GM21576 (cell line): ENCODE measurements around the gene TENM4.

Source experiments
- ATAC-seq: cut with Tn5 transposase; IDR thresholded peaks from one replicate; pipeline ENCODE4 v1.9.1; 2021; ENCODE audit warnings: mild to moderate bottlenecking, moderate library complexity; ENCODE audit not compliant: unreplicated experiment

Gene TENM4

DNA sequence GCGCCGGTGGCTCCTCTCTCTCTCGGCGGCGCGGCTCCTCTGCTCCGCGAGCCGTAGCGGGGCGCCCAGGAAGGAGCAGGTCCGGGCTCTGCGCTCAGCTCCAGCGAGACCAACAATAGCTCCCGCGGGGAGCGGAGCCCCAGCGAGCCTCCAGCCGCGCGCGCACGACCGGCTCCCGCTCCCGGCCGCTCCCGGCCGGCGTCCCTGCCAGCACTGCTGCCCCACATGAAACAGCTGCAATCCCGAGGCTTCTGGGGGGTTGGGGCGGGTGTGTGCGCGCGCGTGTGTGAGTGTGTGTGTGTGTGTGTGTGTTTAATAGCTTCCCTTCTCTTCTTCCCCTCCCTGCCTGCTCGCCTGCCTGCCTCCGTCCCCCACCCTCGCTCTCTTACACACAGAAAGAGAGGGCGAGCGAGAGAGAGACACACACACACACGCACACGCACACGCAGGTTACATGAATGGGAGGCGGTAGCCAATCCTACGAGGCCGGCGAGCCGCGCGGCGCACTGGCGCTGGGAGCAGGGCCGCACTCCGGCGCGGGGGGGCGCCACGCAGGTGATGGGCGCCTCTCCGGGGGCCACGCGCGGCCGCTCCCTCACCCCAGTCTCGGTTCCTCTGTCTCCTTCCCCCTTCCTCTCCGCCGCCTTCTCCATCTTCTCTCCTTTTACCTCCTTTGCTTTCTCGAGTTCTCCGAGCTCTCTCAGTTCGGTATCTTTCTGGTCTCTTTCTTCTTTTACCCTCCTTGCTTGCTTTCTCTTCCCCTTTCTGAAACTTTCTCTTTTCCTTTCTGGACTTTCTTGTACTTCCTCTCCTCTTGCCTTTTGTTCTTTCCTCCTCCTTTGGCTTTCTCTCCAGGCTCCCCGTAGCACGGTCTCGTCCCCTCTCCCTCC is at the start of gene TENM4:
Gene TENM4, minus strand, starts transcription at position 460 of the 890 bp plus-strand sequence. CDS start 371,086 bp downstream, outside the sequence.
- ATAC-seq: peak; percentile 59

DNA sequence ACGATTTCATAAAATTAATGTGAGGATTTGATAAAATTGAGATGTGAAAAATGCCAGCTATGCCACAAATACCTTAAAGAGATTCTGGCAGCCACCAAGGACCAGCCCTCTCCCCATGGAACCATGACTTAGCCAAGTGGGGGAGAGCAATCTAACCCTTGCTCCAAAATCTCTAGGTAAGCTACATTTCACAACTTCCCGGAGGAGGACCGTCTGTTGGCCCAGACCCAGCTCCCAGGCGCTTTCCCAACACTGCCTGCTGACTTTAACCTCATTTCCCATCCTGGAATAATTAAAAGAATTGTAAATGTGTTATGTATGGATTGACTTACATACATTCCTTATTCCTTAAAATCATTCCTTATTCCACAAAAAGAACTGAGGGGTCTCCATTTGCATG is 47.5 kb upstream of the TENM4 start:
- ATAC-seq: no peak

DNA sequence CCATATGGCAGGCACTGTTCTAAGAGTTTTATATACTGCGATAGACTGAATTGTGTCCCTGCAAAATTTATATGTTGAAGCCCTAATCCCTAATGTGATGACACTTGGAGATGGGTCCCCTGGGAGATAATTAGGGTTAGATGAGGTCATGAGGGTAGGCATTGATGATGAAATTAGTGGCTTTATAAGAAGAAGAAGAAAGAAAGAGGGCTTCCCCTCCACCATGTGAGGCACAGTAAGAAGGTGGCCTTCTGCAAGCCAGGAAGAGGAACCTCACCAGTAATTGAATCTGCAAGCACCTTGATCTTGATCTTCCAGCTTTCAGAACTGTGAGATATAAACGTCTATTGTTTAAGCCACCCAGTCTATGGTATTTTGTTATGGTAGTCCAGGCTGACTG is 46.6 kb upstream of the TENM4 start:
- no peak for ATAC-seq

DNA sequence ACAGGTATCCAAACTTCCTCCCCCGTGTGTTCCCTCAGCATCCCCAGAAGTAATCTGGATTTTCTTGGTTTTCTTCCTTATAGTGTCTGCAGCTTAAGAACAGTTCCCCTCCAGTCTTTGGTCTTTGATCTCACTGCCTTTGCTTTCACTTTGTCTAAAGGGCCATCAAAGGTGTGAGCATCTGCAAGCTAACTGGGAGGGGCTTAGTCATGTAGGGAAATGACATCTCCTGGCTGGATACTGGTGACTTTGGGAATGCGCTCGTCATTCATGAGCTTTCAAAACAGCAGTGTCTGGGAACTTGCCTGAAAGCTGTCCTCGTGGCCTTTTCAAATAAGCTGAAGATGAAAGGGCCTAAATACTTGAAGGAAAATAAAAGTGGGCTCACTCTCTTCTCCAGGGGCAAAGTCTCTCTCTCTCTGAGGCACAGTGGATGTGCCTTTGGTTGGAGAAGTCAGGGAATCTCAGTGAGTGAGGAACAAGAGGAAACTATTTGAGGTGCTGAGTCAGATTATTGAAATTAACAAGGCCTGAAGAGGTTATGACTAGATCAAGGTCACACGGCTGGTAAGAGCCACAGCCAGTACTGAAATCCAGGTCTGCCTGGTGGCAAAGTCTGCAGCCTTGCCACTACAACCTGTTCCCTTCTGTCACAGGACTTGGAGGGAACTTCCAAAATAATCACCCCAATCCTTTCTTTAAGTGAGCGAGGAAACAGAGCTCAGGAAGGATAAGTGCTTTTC is 45.6 kb upstream of the TENM4 start:
- ATAC-seq: no peak

DNA sequence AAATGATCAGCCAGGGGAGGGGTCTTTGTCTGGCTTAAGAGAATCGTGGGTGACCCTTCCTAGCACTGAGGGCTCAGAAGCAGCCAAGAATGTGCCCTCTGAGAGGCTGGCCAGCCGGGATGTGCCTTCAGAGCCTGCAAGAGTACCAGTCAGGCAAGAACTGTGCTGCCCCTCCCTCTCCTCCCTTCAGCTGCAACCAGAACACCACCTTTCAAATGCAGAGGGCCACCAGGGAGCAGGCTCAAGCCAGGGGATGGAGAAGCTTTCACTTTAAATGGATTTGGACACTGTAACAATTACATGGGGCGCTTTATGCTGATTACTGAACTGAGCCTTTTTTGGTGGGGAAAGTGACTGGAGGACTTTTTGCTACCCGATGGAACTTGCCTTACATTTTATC is 44.9 kb upstream of the TENM4 start:
- no peak for ATAC-seq

DNA sequence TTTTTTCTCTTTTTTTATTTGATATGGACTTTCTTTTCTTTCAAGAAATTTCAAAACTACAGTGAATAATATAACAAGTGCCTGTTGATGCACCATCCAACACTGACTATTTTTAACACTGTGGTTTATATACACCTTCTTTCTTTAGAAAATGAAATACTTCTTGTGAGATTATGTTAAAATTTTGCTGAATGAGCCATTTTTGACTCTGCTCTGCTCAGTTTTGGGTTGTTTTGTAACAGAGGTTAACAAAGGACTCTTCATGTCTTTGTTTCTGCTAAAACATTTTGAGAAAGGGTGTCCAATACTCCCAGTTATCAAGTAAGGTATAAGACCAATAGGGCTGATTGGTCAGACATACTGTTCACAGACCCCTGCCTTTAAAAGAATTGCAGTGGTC is 44.0 kb upstream of the TENM4 start:
- ATAC-seq: no peak

DNA sequence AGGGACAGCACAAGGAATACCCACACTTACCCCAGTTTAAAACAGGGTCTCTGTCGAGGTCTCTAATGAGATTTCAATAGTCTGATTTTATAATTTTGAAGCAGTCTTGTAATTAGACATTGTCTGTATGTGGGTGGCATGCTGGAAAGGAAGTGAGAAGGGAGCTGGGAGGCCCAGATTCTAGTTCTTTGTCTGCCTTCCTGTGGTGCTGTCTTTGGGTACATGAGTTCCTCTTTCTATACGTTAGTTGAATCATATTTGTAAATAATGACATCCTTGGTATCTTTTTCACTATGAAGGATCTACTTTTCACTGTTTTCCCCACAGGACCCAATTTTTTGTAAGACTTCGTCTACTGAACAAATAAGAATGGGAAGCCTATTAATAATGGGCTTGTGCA is 42.0 kb upstream of the TENM4 start:
- ATAC-seq: peak; percentile 93

DNA sequence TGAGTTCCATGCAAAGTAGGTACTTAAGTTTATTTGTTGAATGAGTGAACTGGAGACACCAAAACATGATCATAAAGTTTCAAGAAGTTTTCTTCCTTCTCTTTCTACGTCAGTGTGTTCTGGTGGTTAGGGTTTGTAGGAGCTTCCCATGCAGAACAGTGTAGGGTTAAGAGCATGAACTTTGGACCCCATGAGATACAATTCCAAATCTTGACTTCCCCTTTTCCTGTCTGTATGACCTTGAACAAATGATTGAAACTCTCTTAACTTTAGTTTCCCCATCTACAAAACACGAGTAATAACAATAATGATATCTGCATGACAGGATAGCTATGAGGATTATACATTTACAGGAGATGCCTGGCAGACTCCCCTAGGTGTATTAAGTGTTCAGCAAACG is 41.0 kb upstream of the TENM4 start:
- ATAC-seq: peak; percentile 37

DNA sequence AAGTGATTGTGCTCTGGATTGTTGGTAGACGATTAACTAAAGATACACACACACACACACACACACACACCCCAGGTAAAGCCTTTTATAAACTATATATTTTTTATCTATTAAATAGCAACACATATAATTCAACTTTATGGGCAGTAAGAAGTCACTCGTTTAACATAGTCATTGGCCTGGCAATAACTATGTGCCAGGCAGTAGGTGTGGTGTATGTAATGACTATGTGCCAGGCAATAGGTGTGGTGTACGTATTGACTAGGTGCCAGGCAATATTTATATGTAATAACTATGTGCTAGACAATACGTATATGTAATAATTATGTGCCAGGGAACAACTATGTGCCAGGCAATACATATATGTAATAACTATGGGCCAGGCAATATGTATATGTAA is 40.0 kb upstream of the TENM4 start:
- ATAC-seq: no peak

DNA sequence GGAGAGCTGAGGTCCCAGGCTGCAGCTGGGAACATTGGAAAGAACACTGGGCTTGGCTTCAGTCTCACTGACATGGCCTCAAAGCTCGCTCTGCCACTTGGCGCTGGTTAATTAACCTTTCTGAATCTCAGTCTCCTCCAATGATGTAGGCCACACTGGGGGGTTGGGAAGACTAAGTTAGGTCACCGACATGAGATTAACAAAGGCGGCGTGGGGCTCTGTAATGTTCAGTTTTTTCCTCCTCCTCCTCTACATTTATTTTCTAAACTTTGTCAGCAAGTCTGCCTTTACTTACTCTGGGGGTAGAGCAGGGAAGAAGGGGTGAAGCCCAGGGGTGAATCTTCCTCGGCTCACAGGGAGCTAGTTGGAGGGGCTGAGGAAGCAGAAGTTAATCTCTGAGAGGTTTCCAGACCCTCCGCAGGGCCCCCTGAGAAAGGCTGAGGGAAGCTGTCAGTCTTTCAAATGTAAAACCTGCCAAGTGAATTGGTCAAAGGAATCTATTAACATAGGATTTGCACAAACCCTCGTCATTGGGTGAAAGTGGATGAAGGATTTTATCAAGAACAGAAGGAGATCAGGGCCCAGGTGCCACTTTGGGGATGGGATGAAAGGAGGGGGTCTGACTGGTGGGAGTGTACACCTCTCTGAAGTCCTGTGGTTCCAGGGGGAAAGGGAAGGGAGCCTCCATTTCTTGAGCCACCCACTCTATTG is 32.1 kb upstream of the TENM4 start:
- no peak for ATAC-seq

DNA sequence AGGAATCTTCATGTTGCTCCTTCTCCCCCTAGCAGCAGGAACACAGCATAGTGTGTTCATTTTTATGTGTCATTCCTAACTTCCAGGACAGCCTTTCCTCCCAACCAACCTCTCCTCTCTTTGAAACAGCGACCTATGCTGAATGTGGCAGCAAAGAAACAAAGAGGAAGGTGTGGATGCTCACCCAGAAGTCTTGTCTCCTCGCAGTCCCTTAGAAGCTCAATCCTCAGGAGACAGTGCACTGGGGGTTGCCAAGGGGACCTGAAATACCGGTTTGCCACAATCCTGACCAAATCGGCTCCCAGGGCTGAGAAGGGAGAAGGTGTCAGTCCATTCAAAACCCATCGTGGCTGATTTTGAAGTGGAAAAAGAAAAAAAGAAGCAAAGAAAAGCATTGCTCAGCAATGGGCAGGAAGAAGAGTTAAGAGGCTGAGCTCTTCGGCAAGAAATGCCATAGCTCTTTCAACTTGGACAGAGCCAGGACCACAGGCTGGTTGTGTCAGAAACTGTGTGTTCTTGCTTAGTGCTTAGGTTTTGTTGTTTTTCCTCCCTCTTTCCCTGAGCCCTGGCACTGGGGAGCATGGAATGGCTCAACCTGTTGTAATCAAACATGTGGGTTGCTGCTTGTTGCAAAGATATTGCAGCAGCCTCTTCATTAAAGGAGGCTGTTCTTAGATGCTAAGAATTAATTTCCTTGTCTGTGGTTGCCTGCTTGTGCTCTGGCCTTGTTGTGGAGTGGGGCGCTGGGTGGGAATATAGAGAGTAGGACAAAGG is 30.4 kb upstream of the TENM4 start:
- no peak for ATAC-seq

DNA sequence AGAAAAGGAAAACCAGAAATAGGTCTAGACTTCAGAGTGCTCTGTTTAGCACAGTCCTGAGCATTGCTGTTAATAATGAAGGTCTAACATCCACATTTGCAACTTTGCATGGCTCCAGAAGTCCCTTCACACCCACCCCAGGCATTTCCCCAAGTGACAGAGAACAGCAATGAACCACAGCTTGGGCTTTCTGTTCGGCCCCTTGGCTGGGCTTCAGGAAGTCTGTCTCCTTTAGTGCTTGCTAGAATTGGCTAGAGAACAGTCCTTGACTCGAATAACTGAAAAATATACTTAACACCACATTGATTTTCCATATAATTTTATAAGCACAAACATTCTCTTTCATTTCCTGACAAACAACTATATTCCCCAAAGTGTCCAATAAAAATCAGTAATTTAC is 29.3 kb upstream of the TENM4 start:
- ATAC-seq: no peak

DNA sequence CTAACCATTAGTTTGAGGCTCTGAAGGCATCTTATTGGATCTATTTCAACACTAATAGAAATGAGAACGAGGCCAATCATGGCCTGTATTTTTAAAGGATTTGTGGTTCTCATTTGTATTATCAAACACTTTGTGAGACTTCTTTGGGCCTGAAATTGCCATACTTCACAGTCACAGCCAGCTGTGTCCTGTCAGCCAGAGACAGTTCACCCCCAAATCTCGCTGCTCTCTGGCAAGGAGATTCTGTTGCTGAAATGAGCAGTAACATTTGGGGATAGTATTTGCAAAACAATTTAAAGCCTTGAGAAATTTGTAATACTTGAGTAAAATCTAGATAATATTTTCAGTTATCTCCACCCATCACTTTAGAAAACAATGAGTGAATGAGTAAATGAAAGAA is 26.9 kb upstream of the TENM4 start:
- no peak for ATAC-seq

DNA sequence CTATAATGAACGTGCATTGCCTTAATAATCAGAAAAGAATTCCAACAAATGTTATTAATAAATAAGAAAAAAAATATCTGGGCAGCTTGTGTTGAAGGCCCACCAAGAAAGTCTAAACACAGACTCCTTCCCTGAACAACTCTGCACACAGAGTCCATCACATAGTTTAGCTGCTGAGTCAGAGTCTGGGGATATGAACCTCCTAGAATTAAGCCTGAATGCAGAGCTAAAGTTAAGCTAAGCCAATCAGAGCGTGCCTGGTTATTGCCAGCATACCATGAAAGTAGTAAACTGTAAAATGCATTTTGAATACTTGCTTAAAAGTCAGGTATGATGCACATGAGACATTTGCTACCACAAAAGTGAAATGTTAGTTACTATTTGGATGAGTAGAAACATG is 25.6 kb upstream of the TENM4 start:
- ATAC-seq: no peak

DNA sequence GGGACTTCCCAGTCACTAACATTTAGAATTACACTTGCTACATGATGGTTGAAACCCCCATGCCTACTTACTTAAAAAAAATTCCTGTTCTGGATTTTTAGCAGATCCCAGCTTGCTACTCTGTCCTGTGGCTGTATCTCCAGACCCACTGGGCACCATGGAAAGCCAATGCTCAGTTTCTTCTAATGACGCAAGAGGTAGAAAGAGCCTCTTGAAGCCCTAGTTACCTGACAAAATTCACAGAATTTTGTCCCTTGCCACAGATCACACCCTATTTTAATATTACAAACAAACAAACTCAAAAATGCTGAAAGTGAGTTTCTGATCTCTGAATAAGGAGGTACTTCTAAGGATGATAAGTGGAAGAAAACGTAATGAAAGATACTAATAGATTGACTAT is 24.3 kb upstream of the TENM4 start:
- ATAC-seq: no peak

DNA sequence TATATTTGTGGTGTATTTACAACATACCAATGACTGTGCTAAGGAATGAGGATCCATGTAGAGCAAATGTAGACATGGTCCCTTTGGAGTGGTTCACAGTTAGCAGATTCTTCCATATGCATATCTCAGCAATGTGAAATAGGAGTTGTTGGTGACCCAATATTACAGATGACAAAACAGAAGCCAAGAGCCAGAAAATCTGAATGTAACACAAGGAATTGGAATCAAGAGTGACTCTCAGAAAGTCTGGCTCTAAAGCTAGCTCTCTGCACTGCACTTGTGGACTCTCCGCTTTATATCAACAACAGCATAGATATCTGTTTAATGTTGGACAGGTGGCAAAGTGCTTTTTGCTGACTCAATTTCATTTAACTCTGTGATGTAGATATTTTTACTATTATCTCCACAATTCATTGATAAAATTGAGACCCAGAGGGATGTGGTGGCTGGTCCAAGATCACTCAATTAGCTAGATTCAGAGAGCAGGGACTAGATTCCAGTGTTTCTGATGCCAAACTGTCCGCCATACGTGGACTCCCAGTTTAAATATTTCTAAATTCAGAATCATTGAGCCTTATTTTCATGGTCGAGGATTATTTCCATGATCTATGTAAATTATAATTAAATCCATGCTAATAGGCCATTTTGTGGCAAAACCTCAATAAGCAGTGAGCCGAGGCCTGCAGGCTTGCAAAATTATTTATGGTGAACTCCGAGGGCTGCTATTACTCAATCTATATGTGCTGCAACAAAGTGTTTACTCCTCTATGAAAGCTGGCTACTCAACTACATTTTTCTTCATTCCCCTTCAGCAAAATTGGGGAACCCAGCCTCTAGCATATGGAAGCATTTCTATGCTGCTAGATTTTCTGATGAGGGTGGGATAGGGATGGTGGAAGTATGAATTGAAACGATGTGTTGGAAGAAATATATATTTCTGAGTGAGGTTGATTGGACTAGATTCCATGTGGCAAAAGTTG is 21.1 kb upstream of the TENM4 start:
- ATAC-seq: no peak

DNA sequence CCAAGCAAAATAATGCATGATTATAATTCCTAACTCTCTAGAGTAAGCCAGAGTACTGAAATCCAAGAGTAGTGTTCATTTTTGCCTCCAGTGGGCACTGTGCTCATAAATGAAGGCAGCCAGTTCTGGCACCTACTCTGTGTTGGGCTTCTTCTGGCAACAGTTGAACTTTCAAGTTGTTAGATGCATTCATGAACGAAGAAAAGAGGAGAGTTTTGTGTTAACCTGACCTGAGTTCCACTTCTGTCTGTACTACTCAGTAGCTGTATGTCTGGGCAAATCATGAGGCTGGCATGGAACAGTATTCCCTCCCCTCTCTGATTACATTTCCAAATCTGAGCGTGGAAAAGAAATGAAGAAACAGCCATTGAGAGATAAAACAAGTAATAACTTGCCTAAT is 20.3 kb upstream of the TENM4 start:
- no peak for ATAC-seq

DNA sequence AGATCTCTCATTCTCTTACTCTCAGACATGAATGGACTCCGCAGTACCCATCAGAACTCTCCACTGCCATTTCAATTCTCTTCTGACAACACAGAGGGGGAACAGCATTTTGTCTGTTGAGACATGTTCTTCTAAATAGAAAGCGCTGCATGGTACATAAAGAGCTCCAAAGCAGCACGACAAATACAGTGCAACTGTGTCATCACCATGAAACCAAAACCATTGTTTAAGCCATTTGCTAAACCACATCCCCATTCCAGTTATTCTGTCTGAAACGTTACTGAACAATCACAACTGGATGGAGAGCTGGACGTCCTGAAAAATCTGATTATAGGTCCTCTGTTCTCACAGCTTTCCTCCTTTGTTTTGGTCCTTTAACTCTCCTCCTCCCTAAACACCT is 17.9 kb upstream of the TENM4 start:
- ATAC-seq: no peak

DNA sequence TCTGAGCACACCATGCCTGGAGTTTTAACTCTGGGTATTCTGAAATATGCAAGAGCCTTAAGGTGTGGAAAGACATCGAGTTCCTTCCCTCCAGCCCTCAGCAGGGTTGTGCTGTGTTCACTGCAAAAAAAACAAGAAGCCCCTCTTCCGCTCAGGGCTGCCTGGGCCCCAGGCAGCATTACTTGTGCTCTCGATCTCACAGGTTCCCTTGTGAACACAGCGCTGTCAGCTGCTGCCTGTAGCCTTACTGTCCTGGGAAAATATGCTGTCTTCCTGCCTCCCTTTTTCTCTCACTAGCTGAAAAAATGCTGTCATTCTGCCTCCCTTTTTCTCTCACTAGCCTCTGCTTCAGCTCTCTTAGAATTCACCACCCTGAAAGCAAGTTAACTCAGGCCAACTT is 15.7 kb upstream of the TENM4 start:
- ATAC-seq: no peak

DNA sequence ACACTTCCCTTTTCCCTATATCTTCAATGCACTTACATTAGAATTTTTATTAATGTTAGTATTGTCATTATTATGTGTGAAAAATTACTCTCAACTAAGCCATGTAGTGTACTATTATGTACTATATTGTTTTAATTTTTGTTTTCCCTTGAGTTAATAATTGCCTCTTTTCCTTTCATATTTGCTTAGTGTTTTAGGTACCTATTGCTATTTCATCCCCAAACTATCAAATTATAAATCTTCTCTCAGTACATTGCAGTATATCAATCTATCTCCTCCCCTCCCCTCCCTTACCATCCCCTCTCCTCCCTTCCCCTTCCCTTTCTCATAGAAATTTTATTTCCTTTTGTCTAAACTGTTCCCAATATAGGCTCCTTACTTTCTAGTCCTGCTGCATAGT is 12.8 kb upstream of the TENM4 start:
- ATAC-seq: no peak
